Measurements from ENCODE around the gene EPHA8.

DNA sequence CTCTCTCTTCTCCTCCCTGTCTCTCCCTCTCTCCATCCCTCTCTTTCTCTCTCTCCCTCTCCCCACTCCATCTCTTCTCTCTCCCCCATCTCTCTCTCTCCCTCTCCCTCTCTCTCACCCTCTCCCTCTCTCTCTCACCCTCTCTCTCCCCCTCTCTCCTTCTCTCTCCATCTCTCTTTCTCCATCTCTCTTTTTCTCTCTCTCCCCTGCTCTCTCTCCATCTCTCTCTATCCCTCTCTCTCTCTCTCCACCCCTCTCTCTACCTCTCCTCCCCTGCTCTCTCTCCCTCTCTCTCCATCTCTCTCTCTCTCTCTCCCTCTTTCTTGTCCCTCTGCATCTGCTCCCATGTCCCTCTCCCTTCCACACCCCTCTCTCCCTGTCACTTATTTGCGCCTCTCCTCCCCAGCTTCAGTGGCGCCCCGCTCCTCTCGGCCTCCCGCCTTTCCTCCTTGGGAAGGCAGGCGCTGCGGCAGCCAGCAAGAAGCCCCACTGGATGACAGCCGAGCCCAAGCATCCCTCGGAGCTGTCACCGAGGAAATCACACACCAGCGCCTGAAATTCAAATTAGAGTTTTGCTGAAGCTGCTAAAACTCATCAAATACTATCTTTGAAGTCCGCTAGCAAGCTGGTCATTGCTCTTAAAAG, 15.3 kb upstream of the EPHA8 start:
- TF ChIP-seq BRCA1 (IDR thresholded peaks at IDR 0.05) (no peak), BRCA1 (CRISPR knock-in tag; IDR thresholded peaks at IDR 0.05) (no peak), EP300 (IDR thresholded peaks at IDR 0.05; ENCODE audit: low read length) (no peak), IRF2 (CRISPR knock-in tag; IDR thresholded peaks at IDR 0.05) (no peak), EZH2 (IDR thresholded peaks at IDR 0.05; ENCODE audit: borderline replicate concordance, low read depth, low read length) (no peak), TBL1XR1 (IDR thresholded peaks at IDR 0.05; ENCODE audit: low read length in 2 of 2) (no peak), HLTF (IDR thresholded peaks at IDR 0.05) (no peak), KDM1A (IDR thresholded peaks at IDR 0.05) (no peak), MTA3 (IDR thresholded peaks at IDR 0.05; ENCODE audit: borderline replicate concordance) (no peak), ZNF445 (CRISPR knock-in tag; IDR thresholded peaks at IDR 0.05; ENCODE audit: low read depth) (no peak), ZNF644 (tag; IDR thresholded peaks at IDR 0.05; ENCODE audit: low read depth) (no peak), ZNF311 (CRISPR knock-in tag; IDR thresholded peaks at IDR 0.05) (no peak), CBFB (CRISPR knock-in tag; IDR thresholded peaks at IDR 0.05) (no peak)
- TF ChIP-seq, protein P1, sequence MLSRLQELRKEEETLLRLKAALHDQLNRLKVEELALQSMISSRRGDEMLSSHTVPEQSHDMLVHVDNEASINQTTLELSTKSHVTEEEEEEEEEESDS (CRISPR knock-in tag; IDR thresholded peaks at IDR 0.05) = no peak
- TF ChIP-seq, protein P2, sequence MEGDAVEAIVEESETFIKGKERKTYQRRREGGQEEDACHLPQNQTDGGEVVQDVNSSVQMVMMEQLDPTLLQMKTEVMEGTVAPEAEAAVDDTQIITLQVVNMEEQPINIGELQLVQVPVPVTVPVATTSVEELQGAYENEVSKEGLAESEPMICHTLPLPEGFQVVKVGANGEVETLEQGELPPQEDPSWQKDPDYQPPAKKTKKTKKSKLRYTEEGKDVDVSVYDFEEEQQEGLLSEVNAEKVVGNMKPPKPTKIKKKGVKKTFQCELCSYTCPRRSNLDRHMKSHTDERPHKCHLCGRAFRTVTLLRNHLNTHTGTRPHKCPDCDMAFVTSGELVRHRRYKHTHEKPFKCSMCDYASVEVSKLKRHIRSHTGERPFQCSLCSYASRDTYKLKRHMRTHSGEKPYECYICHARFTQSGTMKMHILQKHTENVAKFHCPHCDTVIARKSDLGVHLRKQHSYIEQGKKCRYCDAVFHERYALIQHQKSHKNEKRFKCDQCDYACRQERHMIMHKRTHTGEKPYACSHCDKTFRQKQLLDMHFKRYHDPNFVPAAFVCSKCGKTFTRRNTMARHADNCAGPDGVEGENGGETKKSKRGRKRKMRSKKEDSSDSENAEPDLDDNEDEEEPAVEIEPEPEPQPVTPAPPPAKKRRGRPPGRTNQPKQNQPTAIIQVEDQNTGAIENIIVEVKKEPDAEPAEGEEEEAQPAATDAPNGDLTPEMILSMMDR (IDR thresholded peaks at IDR 0.05 in 2 of 3, conservative IDR thresholded peaks at IDR 0.05 in 1 of 3; ENCODE audit: insufficient read depth in 2 of 3, low read depth in 1 of 3, low read length in 3 of 3) = no peak

Data from K562 (cell line).